OCI-LY1 (cell line): ENCODE measurements around the gene HES2.

Experiments
- CTCF ChIP-seq: fragments of 200-600 bp; sonication (generic), shearing (Covaris generic); IDR thresholded peaks from 2 replicates; pipeline ENCODE4 v1.5.1; 2017; ENCODE audit warnings: mild to moderate bottlenecking, antibody characterized with exemption, low read length, moderate library complexity, mixed read lengths
- EZH2 ChIP-seq: fragments of 200-600 bp; sonication (generic), shearing (Covaris generic); IDR thresholded peaks from 2 replicates; pipeline ENCODE4 v1.8.0; 2017; ENCODE audit warnings: borderline replicate concordance, mixed run types, mild to moderate bottlenecking, antibody characterized with exemption, low read length, moderate library complexity, mixed read lengths

- no peak for TF ChIP-seq CTCF
- no peak for TF ChIP-seq EZH2
These were observed 27.5 kb upstream of the HES2 start for GRCh38 chr1:6447016-6447817.
